Inflammatory macrophage (primary cell): ENCODE results near the gene ASF1B.
A peak's percentile ranks its signal among the peaks of the same experiment; 100 is the strongest.
"Not testable (repeated sequence)": the region's sequence is repeated elsewhere in the genome, so short reads cannot be mapped to it uniquely, and the experiment has no call there.

Experiments used
- DNase-seq, 2 donors: peaks; one replicate each; pipeline ENCODE4 v3.0.0-alpha.2; 2020 to 2022

ASF1B gene

DNA sequence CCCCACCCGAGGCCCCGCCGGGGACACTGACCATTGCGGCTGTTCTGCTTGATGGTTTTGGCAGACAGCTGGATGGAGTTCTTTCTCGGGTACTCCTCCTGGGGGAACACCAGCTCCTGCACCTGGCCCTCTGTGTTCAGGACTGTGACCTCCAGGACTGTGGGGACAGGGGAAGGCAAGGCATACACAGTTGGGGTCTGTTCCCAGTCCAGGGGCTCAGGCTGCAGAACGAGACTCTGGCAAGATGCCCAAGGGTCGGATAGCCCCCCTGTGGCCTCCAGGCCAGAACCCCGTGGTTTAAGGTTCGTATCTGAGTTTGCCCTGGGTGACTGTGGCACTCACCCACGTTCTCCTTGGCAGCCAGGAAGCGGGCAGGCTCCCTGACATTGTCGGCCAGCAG, 22.7 kb upstream of the ASF1B start:
- DNase-seq, result no peak

GRCh38 chr19:14158276-14159023, 22.1 kb upstream of the ASF1B start:
- no peak for DNase-seq

DNA sequence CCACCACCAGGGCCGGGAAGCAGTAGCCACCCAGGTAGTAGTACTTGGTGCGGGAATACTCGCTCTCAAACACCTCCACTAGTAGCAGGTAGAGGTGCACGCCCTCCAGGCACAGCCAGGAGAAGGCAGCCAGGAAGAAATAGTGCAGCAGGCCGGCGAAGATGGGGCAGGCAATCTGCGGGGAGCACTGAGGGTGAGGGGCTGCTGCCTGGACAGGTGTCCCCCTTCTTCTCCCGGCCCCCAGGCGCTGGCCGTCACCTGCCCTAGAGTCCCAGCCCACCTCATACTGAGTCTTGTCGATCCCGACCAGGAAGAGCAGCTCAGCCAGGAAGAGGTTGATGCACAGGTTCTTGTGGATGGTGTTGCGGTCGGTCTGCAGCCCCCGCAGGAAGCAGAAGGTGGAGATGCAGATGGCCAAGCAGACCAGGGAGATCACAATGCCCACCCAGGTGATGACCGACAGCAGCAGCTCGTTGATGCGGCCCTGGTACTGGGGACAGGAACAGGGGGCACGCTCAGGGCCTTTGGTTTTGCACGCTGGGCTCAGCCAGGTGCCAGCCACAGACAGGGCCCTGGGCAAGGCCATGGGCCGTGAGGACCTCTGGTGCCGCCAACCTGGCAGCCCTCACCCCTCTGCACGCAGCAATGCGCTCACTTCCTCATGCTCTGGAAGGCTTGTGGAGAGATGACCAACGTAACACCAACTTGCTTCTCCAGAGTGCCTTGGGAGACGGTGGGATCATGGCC, 20.8 kb upstream of the ASF1B start:
- DNase-seq, result no peak

- DNase-seq, result no peak
These were observed 19.7 kb upstream of the ASF1B start for GRCh38 chr19:14156122-14156521.

DNA sequence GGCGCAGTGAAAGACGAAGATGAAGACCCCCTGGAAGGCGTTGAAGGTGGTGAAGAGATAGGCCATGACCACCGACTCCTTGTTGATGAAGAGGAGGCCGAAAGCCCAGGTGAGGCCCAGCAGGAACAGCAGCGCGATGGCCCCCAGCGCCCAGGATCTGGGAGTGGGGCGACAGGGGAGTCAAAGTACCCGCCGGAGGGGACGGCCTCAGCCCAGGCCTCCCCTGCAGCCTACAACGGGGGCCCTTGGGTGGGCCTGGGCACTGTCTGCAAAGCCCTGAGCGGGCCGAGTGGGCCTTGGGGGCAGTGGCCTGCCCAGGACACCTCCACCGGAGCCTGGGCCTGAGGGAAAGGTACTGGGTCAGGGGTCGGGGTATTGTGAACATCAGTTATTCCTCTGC, 19.0 kb upstream of the ASF1B start:
- DNase-seq, result no peak

DNA sequence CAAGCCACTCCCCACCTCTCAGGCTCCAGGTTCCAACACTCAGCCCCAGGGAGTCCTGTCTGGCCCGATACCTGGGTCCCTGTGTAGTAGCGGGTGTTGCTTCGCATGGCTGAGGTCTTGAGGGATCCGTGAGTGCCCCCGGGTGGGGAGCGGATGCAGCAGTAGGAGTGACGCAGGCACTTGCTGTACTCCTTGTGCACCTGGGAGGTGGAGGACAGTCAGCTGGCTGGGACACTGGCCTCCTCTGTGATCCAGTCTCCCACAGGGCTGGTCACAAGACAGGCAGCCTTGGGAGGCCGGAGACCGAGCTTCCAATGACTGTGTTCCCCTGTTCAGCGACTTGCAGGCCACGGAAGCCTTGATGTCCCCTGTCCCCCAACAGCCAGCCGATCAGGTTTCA, 16.3 kb upstream of the ASF1B start:
- DNase-seq, result no peak

- DNase-seq, result no peak
These were observed 14.6 kb upstream of the ASF1B start for GRCh38 chr19:14150770-14151661.

DNA sequence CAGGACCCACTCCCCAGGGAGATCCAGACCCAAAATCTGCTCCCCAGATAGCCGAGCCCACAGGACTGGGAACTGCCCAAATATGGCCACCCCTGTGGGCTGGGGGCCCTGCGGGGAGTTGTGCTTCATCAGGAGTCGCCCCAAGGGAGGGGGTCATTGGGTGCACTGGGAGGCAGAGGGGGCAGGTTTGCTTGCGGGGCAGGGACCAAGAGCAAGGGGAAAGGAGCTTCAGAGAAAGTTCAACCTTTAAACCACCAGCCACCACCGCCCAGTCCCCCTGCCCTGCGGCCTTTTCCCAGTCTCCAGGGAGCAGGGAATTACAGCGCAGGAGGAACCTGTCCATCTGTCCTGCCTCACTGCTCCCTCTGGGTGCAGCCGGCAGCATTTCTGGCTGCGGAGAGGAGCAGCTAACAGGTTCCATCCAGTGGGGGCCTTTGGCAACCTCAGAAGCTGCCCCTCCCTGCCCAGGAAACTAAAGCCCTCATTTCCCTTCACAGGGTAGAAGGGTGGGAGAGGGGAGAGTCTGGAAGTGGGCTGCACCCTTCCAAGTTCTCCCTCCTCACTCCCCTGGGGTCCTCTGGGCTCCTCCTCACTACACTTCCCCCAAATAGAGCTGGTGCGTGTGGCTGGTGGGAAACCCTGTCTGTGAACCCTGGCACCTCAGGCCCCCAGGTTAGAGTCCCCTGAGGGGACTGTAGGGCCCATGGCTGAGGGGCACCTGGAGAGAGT, 13.8 kb upstream of the ASF1B start:
- no peak for DNase-seq

DNA sequence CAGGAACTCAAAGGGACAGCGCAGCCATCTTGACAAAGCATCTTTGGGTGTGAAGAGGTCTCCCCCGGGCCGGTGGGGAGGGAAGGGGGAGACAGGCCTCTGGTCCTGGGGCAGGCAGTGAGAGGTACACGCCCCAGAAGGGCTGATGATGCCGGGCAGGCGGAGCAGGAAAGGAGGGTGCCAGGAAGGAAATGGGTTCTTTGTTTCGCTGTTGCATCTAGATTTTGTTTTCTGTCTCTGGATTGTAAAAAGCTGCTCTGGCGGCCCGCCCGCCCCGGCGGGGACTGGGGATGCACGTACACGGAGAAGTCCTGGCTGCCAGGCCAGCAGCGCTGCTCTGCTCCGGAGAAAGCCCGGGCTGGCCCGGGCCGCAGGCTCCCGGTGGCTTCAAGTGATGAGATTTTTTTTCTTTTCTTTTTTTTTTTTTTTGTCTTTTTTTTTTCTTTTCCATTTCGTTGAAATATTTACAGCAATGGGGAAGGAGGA, 13.2 kb upstream of the ASF1B start:
- DNase-seq, result no peak

DNA sequence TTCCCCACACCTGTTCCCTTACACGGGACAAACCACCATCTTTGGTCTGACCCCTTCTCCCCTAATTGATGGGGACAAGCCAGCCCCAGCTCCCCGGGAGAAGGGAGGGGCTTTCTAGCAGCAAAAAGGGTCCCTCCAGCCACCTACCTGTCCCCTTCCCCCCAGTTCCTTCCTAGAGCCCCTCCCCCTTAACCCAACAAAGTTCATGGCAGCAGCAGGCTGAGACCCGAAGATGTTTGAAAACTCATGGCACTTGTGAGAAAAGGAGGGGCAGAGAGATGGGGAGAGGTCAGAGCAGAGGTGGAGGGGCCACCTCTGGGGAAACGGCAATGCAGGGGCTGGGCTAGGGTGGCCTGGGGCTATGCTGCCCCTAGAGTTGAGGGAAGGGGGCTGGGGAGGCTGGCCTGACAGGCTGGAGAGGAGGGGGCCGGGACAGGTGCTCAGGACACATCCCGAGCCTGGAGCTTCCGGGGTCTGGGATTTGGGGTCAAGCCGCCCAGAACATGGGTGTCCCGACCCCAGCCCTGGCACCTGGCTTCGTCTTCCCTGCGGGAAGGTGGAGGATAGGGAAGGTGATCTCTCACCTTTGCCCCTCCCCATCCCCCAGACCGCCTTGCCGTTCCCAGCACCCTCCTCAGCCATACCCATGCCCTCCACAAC, 12.5 kb upstream of the ASF1B start:
- DNase-seq, result no peak

DNA sequence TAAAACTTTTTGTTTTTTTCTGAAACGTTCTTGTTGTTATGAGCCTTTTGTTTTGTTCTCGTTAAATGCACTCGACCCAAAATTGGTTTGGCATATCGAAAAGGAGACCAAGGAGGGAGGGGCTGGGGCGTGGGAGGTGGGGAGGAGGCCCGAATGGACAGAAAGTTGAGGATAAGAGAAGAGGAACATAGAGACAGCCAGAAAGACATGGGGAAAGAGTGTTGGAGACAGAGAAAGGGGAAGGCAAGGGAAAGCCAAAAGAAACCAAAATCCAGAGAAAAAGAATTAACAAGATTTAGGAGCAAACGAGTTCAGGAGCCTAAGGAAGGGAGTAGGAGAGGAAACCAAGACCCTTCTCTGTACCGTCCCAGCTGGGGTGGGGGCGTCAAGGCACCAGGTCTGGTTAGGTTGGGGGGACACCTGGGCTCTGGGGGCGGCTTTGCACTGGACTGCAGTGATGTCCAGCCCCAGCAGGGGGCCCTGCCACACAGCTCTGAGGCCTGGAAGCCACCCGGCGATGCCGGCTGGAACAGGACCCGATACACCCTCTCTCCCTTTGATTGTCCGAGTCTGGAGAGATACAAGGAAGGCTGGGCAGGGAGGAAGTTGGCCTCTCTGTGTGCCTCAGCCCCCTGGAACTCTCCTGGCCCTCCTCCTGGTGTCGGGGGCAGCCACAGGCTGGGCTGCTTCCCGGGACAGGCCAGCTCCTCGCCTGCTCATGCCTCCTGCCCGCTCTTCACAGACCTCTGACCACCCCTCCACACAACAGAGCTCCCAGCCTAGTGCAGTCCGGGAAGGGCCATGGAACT, 11.6 kb upstream of the ASF1B start:
- DNase-seq, result peak; percentile 40 to 58

DNA sequence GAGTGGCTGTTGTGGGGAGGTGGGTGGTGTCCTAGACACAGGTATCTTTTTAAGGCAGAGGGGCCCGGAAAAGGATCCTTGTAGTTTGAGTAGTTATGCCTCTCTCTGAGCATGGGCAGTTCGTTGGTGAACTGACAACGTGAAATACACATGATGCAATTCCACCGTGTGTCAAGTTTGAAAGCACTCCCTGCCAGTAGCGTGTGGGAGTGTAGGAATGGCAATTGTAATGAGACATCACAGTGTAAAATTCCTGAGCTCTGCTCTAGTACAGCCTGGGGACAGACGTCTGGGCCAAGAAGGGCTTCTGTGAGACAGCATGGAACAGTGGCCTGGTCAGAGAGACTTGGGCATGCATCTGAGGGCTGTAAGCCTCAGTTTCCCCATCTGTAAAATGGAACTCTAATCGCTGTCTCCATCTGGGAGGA, 10.4 kb upstream of the ASF1B start:
- DNase-seq, result peak; percentile 59 to 75

DNA sequence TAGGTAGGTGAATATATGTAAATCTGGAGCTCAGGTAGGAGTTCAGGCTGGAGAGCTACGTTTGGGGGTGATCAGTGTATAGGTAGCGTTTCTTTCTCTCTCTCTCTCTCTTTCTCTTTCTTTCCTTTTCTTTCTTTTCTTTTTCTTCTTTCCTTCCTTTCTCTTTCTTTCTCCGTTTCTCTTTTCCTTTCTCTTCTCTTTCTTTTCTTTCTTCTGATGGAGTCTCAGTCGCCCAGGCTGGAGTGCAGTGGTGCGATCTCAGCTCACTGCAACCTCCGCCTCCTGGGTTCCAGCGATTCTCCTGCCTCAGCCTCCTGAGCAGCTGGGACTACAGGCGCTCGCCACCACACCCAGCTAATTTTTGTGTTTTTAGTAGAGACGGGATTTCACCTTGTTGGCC, 9.8 kb upstream of the ASF1B start:
- DNase-seq, result not testable (repeated sequence)

GRCh38 chr19:14145381-14145780, 9.0 kb upstream of the ASF1B start:
- DNase-seq, result no peak

GRCh38 chr19:14142262-14143190, 6.1 kb upstream of the ASF1B start:
- no peak for DNase-seq

- no peak for DNase-seq
These were observed 4.7 kb upstream of the ASF1B start for GRCh38 chr19:14141041-14141440.

DNA sequence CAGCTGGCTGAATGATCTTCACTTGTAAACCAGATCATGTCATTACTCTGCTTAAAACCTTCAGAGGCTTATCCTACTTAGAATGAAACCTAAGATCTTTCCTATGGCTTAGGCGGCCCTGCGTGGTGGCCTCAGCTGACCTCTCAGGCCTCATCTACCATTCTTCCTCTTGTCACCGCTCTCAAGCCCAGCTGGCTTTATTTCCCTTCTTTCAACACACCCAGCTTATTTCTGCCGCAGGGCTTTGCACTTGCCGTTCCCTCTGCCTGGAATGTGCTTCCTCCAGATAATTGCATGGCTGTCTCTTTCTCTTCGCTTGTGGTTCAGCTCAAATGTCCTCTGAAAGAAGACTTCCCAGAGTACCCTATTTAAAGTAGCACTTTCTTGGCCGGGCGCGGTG, 3.6 kb upstream of the ASF1B start:
- peak; percentile 78 to 86 for DNase-seq

DNA sequence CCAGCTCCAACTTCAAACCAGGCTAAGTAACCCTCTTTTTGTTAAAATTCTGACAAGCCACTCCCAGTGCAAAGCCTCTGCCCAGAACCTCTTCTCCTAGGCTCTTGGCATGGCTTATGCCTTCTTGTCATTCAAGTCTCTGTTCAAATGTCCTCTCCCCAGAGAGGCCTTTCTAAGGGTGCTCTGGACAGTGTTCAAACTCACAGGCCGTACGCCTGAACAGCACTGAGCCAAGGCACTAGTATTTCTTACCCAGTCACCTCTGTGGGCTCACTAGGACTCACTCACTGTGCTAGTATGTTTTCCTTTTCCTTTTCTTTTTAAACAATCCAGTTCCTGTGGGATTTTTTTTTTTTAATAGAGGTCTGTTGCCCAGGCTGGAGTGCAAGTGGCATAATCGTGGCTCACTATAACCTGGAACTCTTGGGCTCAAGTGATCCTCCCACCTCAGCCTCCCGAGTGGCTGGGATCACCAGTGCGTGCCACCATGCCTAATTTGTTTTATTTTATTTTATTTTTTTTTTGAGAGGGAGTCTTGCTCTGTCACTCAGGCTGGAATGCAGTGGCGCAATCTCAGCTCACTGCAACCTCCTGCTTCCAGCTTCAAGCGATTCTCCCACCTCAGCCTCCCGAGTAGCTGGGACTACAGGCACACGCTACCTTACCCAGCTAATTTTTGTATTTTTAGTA, 2.3 kb upstream of the ASF1B start:
- DNase-seq, result no peak

- DNase-seq, result no peak
These were observed 342 bp downstream of the ASF1B start for GRCh38 chr19:14135985-14136508.
